Measurements from ENCODE around the gene PROK2. TPM values are rescaled to one million over a fixed set of nuclear protein-coding genes. Genes with fewer than 3 reads are reported as not detected.

PROK2 gene
- total RNA-seq, 1 donor from 2014 or later, result not detected

GRCh38 chr3:71753701-71754609, 31.0 kb downstream of the PROK2 start, which contains the start of gene GPR27:
GPR27 (plus strand) TSS chr3:71753855; CDS start chr3:71754050, 195 bp downstream.
- TF ChIP-seq CTCF (conservative IDR thresholded peaks at IDR 0.05; ENCODE audit: low read depth, low read length), result no peak
- no peak for DNase-seq (ENCODE audit: low read depth)
- H3K4me3 ChIP-seq (ENCODE audit: low read depth, low read length), result peak within 1 kb of the TSS; percentile 44

GRCh38 chr3:71752831-71753700, 31.9 kb downstream of the PROK2 start:
- DNase-seq (ENCODE audit: low read depth), result no peak
- peak overlapping the region; percentile 44 for H3K4me3 ChIP-seq (ENCODE audit: low read depth, low read length)
- no peak for TF ChIP-seq CTCF (conservative IDR thresholded peaks at IDR 0.05; ENCODE audit: low read depth, low read length)

GRCh38 chr3:71751602-71752001, 33.3 kb downstream of the PROK2 start:
- TF ChIP-seq CTCF (conservative IDR thresholded peaks at IDR 0.05; ENCODE audit: low read depth, low read length), result no peak
- no peak for DNase-seq (ENCODE audit: low read depth)
- H3K4me3 ChIP-seq (ENCODE audit: low read depth, low read length), result no peak overlapping the region

GRCh38 chr3:71744738-71745137, 40.2 kb downstream of the PROK2 start:
- DNase-seq (ENCODE audit: low read depth), result no peak
- no peak for TF ChIP-seq CTCF (conservative IDR thresholded peaks at IDR 0.05; ENCODE audit: low read depth, low read length)
- H3K4me3 ChIP-seq (ENCODE audit: low read depth, low read length), result no peak overlapping the region

- H3K4me3 ChIP-seq (ENCODE audit: low read depth, low read length), result no peak overlapping the region
- no peak for TF ChIP-seq CTCF (conservative IDR thresholded peaks at IDR 0.05; ENCODE audit: low read depth, low read length)
- DNase-seq (ENCODE audit: low read depth), result no peak
These were observed 42.3 kb downstream of the PROK2 start for GRCh38 chr3:71742621-71743020.

- TF ChIP-seq CTCF (conservative IDR thresholded peaks at IDR 0.05; ENCODE audit: low read depth, low read length), result no peak
- no peak for DNase-seq (ENCODE audit: low read depth)
- no peak overlapping the region for H3K4me3 ChIP-seq (ENCODE audit: low read depth, low read length)
These were observed 50.1 kb downstream of the PROK2 start for GRCh38 chr3:71734881-71735280.
